Neuronal stem cell (in vitro differentiated cells): ENCODE data around the gene STK39.

Experiments
- DNase-seq: peaks from one replicate; pipeline ENCODE4 v3.0.0-alpha.2; 2013; ENCODE audit warnings: low spot score
- H2AFZ ChIP-seq: one replicate; pipeline ENCODE4 v1.6.1; 2013; ENCODE audit warnings: mild to moderate bottlenecking, low read length, inconsistent platforms
- H2AK5ac ChIP-seq: 2 replicates; pipeline ENCODE4 v1.6.1; 2013; ENCODE audit warnings: low read depth, mild to moderate bottlenecking, inconsistent platforms, low read length, moderate library complexity, mixed read lengths
- H2BK120ac ChIP-seq: 2 replicates; pipeline ENCODE4 v1.6.1; 2013; ENCODE audit warnings: low read depth, mild to moderate bottlenecking, inconsistent platforms, low read length, moderate library complexity, mixed read lengths
- H2BK12ac ChIP-seq: one replicate; pipeline ENCODE4 v1.6.1; 2013; ENCODE audit warnings: low read length, inconsistent platforms
- H2BK15ac ChIP-seq: 2 replicates; pipeline ENCODE4 v1.6.1; 2013; ENCODE audit warnings: mild to moderate bottlenecking, low read length, inconsistent platforms, mixed read lengths
- H2BK5ac ChIP-seq: one replicate; pipeline ENCODE4 v1.6.1; 2013; ENCODE audit warnings: inconsistent platforms, mild to moderate bottlenecking, low read length, moderate library complexity
- H3K14ac ChIP-seq: one replicate; pipeline ENCODE4 v1.6.1; 2013; ENCODE audit warnings: low read length, inconsistent platforms
- H3K18ac ChIP-seq: 2 replicates; pipeline ENCODE4 v1.6.1; 2013; ENCODE audit warnings: low read length, inconsistent platforms
- H3K23ac ChIP-seq: 2 replicates; pipeline ENCODE4 v1.6.1; 2013; ENCODE audit warnings: low read depth, mild to moderate bottlenecking, mixed read lengths, low read length, inconsistent platforms; ENCODE audit not compliant: poor library complexity
- H3K27ac ChIP-seq: replicated peaks from 3 replicates; pipeline ENCODE4 v1.5.1; 2013; ENCODE audit warnings: low read length, inconsistent platforms
- H3K27me3 ChIP-seq, 3 experiments: 2 replicates each; pipeline ENCODE4 v1.6.1; 2013; ENCODE audit warnings: low read length in 3 of 3, mild to moderate bottlenecking in 2 of 3, inconsistent platforms in 1 of 3, low read depth in 1 of 3, mixed read lengths in 1 of 3, moderate library complexity in 1 of 3; ENCODE audit not compliant: control insufficient read depth in 3 of 3, insufficient read depth in 3 of 3
- H3K36me3 ChIP-seq, 2 donors: replicated peaks in 1 of 2; 2 replicates each; pipeline ENCODE4 v1.6.1; 2013; ENCODE audit warnings: low read length in 2 of 2; ENCODE audit not compliant: control insufficient read depth in 2 of 2, insufficient read depth in 2 of 2
- H3K4ac ChIP-seq: 2 replicates; pipeline ENCODE4 v1.6.1; 2013; ENCODE audit warnings: inconsistent platforms, mild to moderate bottlenecking, low read length, moderate library complexity
- H3K4me1 ChIP-seq, 2 donors: 1 replicate in 1 of 2; 2 replicates in 1 of 2; pipeline ENCODE4 v1.6.1; 2013; ENCODE audit warnings: low read length in 2 of 2, low read depth in 1 of 2; ENCODE audit not compliant: control insufficient read depth in 2 of 2, insufficient read depth in 1 of 2
- H3K4me2 ChIP-seq: one replicate; pipeline ENCODE4 v1.6.1; 2013; ENCODE audit warnings: mild to moderate bottlenecking, low read length, inconsistent platforms; ENCODE audit not compliant: insufficient read depth, poor library complexity, severe bottlenecking
- H3K4me3 ChIP-seq, 2 donors: 2 replicates each; pipeline ENCODE4 v1.5.1; 2013; ENCODE audit warnings: low read length in 2 of 2, mild to moderate bottlenecking in 2 of 2, inconsistent platforms in 1 of 2, moderate library complexity in 1 of 2
- H3K79me1 ChIP-seq: one replicate; pipeline ENCODE4 v1.6.1; 2013; ENCODE audit warnings: low read depth, mild to moderate bottlenecking, inconsistent platforms, low read length, moderate library complexity
- H3K9ac ChIP-seq: one replicate; pipeline ENCODE4 v1.6.1; 2013; ENCODE audit warnings: mild to moderate bottlenecking, low read depth, low read length, inconsistent platforms; ENCODE audit not compliant: poor library complexity
- H3K9me3 ChIP-seq, 2 donors: replicated peaks in 1 of 2; 2 replicates each; pipeline versions ENCODE3 to v1.6.1; 2013; ENCODE audit warnings: low read length in 2 of 2, mild to moderate bottlenecking in 2 of 2, inconsistent platforms in 1 of 2, low read depth in 1 of 2, mixed read lengths in 1 of 2, moderate library complexity in 1 of 2; ENCODE audit not compliant: control insufficient read depth in 2 of 2, insufficient read depth in 1 of 2
- H4K8ac ChIP-seq: one replicate; pipeline ENCODE4 v1.6.1; 2013; ENCODE audit warnings: low read depth, mild to moderate bottlenecking, inconsistent platforms, low read length, moderate library complexity
- H4K91ac ChIP-seq: one replicate; pipeline ENCODE4 v1.6.1; 2013; ENCODE audit warnings: low read length, low read depth, mild to moderate bottlenecking, inconsistent platforms; ENCODE audit not compliant: poor library complexity
- WGBS, 2 donors: extraction: QIAGEN DNeasy Blood & Tissue Kit; methylation state at CpG; one replicate each; pipeline ENCODE4 v1.1.7; 2013; ENCODE audit warnings: missing lambda C conversion rate in 2 of 2, mixed read lengths in 1 of 2; ENCODE audit not compliant: insufficient read length in 2 of 2, insufficient replicate concordance in 1 of 2; ENCODE audit errors: extremely low coverage in 2 of 2; 5-methylcytosine and 5-hydroxymethylcytosine counted together

Gene STK39

DNA sequence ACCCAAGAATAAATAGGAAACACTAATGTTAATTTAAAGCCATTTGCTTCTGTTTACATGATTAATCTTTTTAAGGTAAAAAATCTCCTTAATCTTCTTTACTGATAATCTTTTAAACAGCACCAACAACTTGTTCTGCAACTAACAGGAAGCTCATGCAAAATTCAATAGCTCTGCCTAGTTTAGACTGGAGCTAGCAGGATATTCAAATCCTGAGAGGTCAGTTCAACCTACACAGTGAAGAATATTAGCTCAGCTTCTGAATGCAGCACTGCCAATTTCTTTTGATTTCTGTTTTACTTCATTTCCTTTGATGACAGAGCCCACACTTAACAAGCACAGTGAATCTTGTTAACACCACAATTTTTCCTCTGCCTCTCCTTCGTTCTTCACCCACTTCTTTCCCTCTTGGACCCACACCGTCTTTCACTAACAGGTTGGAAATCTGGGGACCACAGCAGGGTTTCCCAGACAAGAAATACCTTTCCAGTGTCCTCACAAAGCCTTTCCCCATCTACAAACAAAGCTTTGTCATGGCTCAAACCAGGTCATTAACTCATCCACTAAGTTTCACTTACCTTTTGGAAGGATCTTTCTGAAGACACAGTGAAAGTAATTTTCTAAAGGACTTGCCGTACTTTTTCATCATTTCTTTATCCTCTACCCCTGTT, 109.8 kb downstream of the STK39 start:
- no peak overlapping the region for H2BK120ac ChIP-seq
- no peak overlapping the region for H3K23ac ChIP-seq
- H3K9me3 ChIP-seq: peaks cover 0 to 9% of the 10 kb centered on the region in 2 donors
- no CpG with 5 or more reads among the region's 3 CpGs for WGBS, 2 donors
- H2BK12ac ChIP-seq: no peak overlapping the region
- H2AK5ac ChIP-seq: no peak overlapping the region
- H2BK5ac ChIP-seq: no peak overlapping the region
- peaks cover 0 to 30% of the 10 kb centered on the region in 2 donors for H3K36me3 ChIP-seq
- peak overlapping the region; percentile 12 for H3K27ac ChIP-seq
- H3K18ac ChIP-seq: no peak overlapping the region
- peaks cover 9 to 44% of the 10 kb centered on the region in 2 donors for H3K4me1 ChIP-seq
- H3K79me1 ChIP-seq: no peaks in the 10 kb centered on the region
- DNase-seq: no peak
- no peak overlapping the region for H3K14ac ChIP-seq
- H2AFZ ChIP-seq: peak overlapping the region; percentile 7
- H3K4me2 ChIP-seq: no peak overlapping the region
- no peak overlapping the region for H3K4ac ChIP-seq
- no peak overlapping the region for H3K4me3 ChIP-seq
- H4K8ac ChIP-seq: no peak overlapping the region
- no peak overlapping the region for H4K91ac ChIP-seq
- H3K27me3 ChIP-seq: no peaks in the 10 kb centered on the region
- no peak overlapping the region for H3K9ac ChIP-seq
- no peak overlapping the region for H2BK15ac ChIP-seq

DNA sequence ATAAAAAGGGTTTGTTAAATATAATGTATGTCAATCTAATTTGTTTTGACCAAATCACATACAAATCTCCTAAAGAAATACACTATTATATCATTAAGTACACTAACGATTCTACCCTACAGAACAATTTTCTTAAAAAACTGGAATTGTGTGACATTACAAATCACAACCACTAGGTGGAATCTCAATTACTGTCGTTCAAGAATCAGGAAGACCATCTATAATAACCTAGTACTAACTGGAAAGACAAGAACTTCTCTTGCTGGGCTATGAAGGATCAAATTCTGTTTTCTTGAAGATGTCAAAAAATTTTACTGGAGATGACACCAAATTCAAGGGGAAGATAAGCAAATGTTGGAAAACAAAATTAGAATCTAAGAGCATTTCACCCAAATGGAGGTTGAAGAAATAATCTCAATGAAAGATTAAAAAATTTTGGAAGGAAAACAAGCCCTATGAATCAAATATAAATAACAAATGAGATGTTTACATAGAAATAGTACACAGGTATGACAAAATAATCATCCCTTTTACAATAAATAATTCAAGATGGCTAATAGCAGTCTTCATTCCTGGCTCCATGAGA, 110.9 kb downstream of the STK39 start:
- Histone ChIP-seq H3K4me2 (no peak overlapping the region), H3K27me3 (no peaks in the 10 kb centered on the region), H3K18ac (no peak overlapping the region), H3K9ac (no peak overlapping the region), H3K79me1 (no peaks in the 10 kb centered on the region), H3K36me3 (peaks cover 0 to 32% of the 10 kb centered on the region in 2 donors), H3K4me3 (no peak overlapping the region), H2BK120ac (no peak overlapping the region), H3K27ac (no peak overlapping the region), H2AFZ (no peak overlapping the region), H2BK5ac (no peak overlapping the region), H2BK15ac (no peak overlapping the region), H3K4ac (no peak overlapping the region), H3K23ac (no peak overlapping the region), H2AK5ac (no peak overlapping the region), H4K91ac (no peak overlapping the region), H3K9me3 (peaks cover 0 to 9% of the 10 kb centered on the region in 2 donors), H3K4me1 (peaks cover 9 to 44% of the 10 kb centered on the region in 2 donors), H4K8ac (no peak overlapping the region), H2BK12ac (no peak overlapping the region), H3K14ac (no peak overlapping the region)
- WGBS, 2 donors: no CpG with 5 or more reads among the region's 2 CpGs
- DNase-seq: no peak

- H2BK120ac ChIP-seq: no peak overlapping the region
- no peak overlapping the region for H3K27ac ChIP-seq
- DNase-seq: no peak
- no peak overlapping the region for H3K9ac ChIP-seq
- H3K36me3 ChIP-seq: peaks cover 0 to 32% of the 10 kb centered on the region in 2 donors
- no peak overlapping the region for H3K18ac ChIP-seq
- peaks cover 0 to 9% of the 10 kb centered on the region in 2 donors for H3K9me3 ChIP-seq
- no peak overlapping the region for H3K4me2 ChIP-seq
- H3K14ac ChIP-seq: no peak overlapping the region
- H4K8ac ChIP-seq: no peak overlapping the region
- no peak overlapping the region for H2BK5ac ChIP-seq
- H2AFZ ChIP-seq: no peak overlapping the region
- no peaks in the 10 kb centered on the region for H3K27me3 ChIP-seq
- H3K79me1 ChIP-seq: no peaks in the 10 kb centered on the region
- H4K91ac ChIP-seq: no peak overlapping the region
- no peak overlapping the region for H2BK15ac ChIP-seq
- H2AK5ac ChIP-seq: no peak overlapping the region
- WGBS, 2 donors: no CpG with 5 or more reads among the region's 4 CpGs
- peaks cover 9 to 42% of the 10 kb centered on the region in 2 donors for H3K4me1 ChIP-seq
- no peak overlapping the region for H3K23ac ChIP-seq
- H3K4ac ChIP-seq: no peak overlapping the region
- no peak overlapping the region for H3K4me3 ChIP-seq
- no peak overlapping the region for H2BK12ac ChIP-seq
These were observed 111.8 kb downstream of the STK39 start for GRCh38 chr2:168135630-168136029.

- Histone ChIP-seq H2AFZ (no peak overlapping the region), H4K8ac (no peak overlapping the region), H3K79me1 (no peaks in the 10 kb centered on the region), H2BK12ac (no peak overlapping the region), H3K27ac (no peak overlapping the region), H3K9me3 (peaks cover 0 to 9% of the 10 kb centered on the region in 2 donors), H2BK5ac (no peak overlapping the region), H2AK5ac (no peak overlapping the region), H3K4me1 (peaks cover 9 to 37% of the 10 kb centered on the region in 2 donors), H3K36me3 (peaks cover 0 to 35% of the 10 kb centered on the region in 2 donors), H3K23ac (no peak overlapping the region), H3K4me2 (no peak overlapping the region), H4K91ac (no peak overlapping the region), H3K4ac (no peak overlapping the region), H3K27me3 (no peaks in the 10 kb centered on the region), H2BK120ac (no peak overlapping the region), H3K9ac (no peak overlapping the region), H3K4me3 (no peak overlapping the region), H3K14ac (no peak overlapping the region), H2BK15ac (no peak overlapping the region), H3K18ac (no peak overlapping the region)
- no peak for DNase-seq
- no CpG with 5 or more reads among the region's 2 CpGs for WGBS, 2 donors
These were observed 112.3 kb downstream of the STK39 start for GRCh38 chr2:168135121-168135520.
